ENCODE results near the gene CCDC195.

GRCh38 chr2:224747765-224748164 is 31.6 kb upstream of the CCDC195 start:
- TF ChIP-seq CTCF (IDR thresholded peaks at IDR 0.05; ENCODE audit: poor library complexity) (no peak), EZH2phosphoT487 (IDR thresholded peaks at IDR 0.05; ENCODE audit: low read depth, severe bottlenecking, unreplicated experiment) (no peak), EZH2 (IDR thresholded peaks at IDR 0.05; ENCODE audit: borderline replicate concordance) (no peak)

Measured in hepatocyte (in vitro differentiated cells).